ENCODE results near the gene TMEM208. TPM values are rescaled to one million over a fixed set of nuclear protein-coding genes. Genes with fewer than 3 reads are reported as not detected.

The TMEM208 gene
- total RNA-seq, 2 experiments from 2014 or later = 46.5 to 48.6 TPM

GRCh38 chr16:67235816-67236562 lies 9.1 kb downstream of the TMEM208 start:
- no peak for DNase-seq
- Mint-ChIP-seq H3K9me3 (no peaks in the 10 kb centered on the region), H3K27ac (peak overlapping the region; percentile 43), H3K4me3 (no peak overlapping the region), H3K36me3 (peaks cover 28% of the 10 kb centered on the region), H3K27me3 (no peaks in the 10 kb centered on the region), H3K4me1 (peaks cover 7% of the 10 kb centered on the region)

- Mint-ChIP-seq H3K27me3 (no peaks in the 10 kb centered on the region), H3K27ac (peak overlapping the region; percentile 43), H3K9me3 (no peaks in the 10 kb centered on the region), H3K4me3 (no peak overlapping the region), H3K36me3 (peaks cover 33% of the 10 kb centered on the region), H3K4me1 (peaks cover 13% of the 10 kb centered on the region)
- DNase-seq = peak; percentile 86
Observed at GRCh38 chr16:67236563-67237395, 9.8 kb downstream of the TMEM208 start.

GRCh38 chr16:67237396-67238277 lies 10.7 kb downstream of the TMEM208 start:
- Mint-ChIP-seq H3K36me3 (peaks cover 30% of the 10 kb centered on the region), H3K27me3 (no peaks in the 10 kb centered on the region), H3K4me3 (no peak overlapping the region), H3K27ac (no peak overlapping the region), H3K4me1 (peaks cover 19% of the 10 kb centered on the region), H3K9me3 (no peaks in the 10 kb centered on the region)
- DNase-seq = no peak

- Mint-ChIP-seq H3K27ac (no peak overlapping the region), H3K27me3 (no peaks in the 10 kb centered on the region), H3K9me3 (no peaks in the 10 kb centered on the region), H3K4me1 (peaks cover 19% of the 10 kb centered on the region), H3K36me3 (peaks cover 28% of the 10 kb centered on the region), H3K4me3 (no peak overlapping the region)
- DNase-seq = no peak
Observed at GRCh38 chr16:67238278-67238575, 11.3 kb downstream of the TMEM208 start.

- H3K9me3 Mint-ChIP-seq = no peaks in the 10 kb centered on the region
- peaks cover 26% of the 10 kb centered on the region for H3K36me3 Mint-ChIP-seq
- no peak overlapping the region for H3K4me3 Mint-ChIP-seq
- no peaks in the 10 kb centered on the region for H3K27me3 Mint-ChIP-seq
- H3K4me1 Mint-ChIP-seq = peaks cover 25% of the 10 kb centered on the region
- H3K27ac Mint-ChIP-seq = no peak overlapping the region
- DNase-seq = no peak
Observed at GRCh38 chr16:67238806-67239470, 12.0 kb downstream of the TMEM208 start.

GRCh38 chr16:67240506-67240905 lies 13.6 kb downstream of the TMEM208 start:
- Mint-ChIP-seq H3K27me3 (no peaks in the 10 kb centered on the region), H3K4me1 (peaks cover 39% of the 10 kb centered on the region), H3K27ac (no peak overlapping the region), H3K4me3 (no peak overlapping the region), H3K36me3 (peaks cover 26% of the 10 kb centered on the region), H3K9me3 (no peaks in the 10 kb centered on the region)
- no peak for DNase-seq

- H3K4me3 Mint-ChIP-seq = no peak overlapping the region
- peaks cover 39% of the 10 kb centered on the region for H3K4me1 Mint-ChIP-seq
Observed at GRCh38 chr16:67241008-67241900, 14.3 kb downstream of the TMEM208 start.

GRCh38 chr16:67242138-67242730 lies 15.3 kb downstream of the TMEM208 start:
- H3K4me1 Mint-ChIP-seq = peaks cover 38% of the 10 kb centered on the region
- H3K27me3 Mint-ChIP-seq = no peaks in the 10 kb centered on the region
- peak overlapping the region; percentile 65 for H3K27ac Mint-ChIP-seq
- DNase-seq = no peak
- H3K9me3 Mint-ChIP-seq = no peaks in the 10 kb centered on the region
- H3K4me3 Mint-ChIP-seq = no peak overlapping the region
- H3K36me3 Mint-ChIP-seq = peaks cover 16% of the 10 kb centered on the region

More at GRCh38 chr16:67241008-67241900, 14.3 kb downstream of the TMEM208 start:
- H3K9me3 Mint-ChIP-seq = no peaks in the 10 kb centered on the region
- H3K27ac Mint-ChIP-seq = peak overlapping the region; percentile 75
- no peak for DNase-seq
- H3K27me3 Mint-ChIP-seq = no peaks in the 10 kb centered on the region
- H3K36me3 Mint-ChIP-seq = peaks cover 23% of the 10 kb centered on the region

- H3K4me1 Mint-ChIP-seq = peaks cover 46% of the 10 kb centered on the region
- H3K9me3 Mint-ChIP-seq = no peaks in the 10 kb centered on the region
- H3K4me3 Mint-ChIP-seq = peak overlapping the region; percentile 89
- no peaks in the 10 kb centered on the region for H3K27me3 Mint-ChIP-seq
- H3K27ac Mint-ChIP-seq = peak overlapping the region; percentile 88
- no peak for DNase-seq
- H3K36me3 Mint-ChIP-seq = peaks cover 11% of the 10 kb centered on the region
Observed at GRCh38 chr16:67243481-67243880, 16.6 kb downstream of the TMEM208 start.

GRCh38 chr16:67244387-67245185 lies 17.7 kb downstream of the TMEM208 start:
- Mint-ChIP-seq H3K27ac (peak overlapping the region; percentile 88), H3K4me3 (peak overlapping the region; percentile 89), H3K27me3 (peaks cover 1% of the 10 kb centered on the region), H3K4me1 (peaks cover 51% of the 10 kb centered on the region), H3K9me3 (no peaks in the 10 kb centered on the region), H3K36me3 (peaks cover 11% of the 10 kb centered on the region)
- DNase-seq = peak; percentile 86

- peaks cover 6% of the 10 kb centered on the region for H3K27me3 Mint-ChIP-seq
- peak overlapping the region; percentile 89 for H3K4me3 Mint-ChIP-seq
- peaks cover 9% of the 10 kb centered on the region for H3K36me3 Mint-ChIP-seq
- no peak for DNase-seq
- H3K4me1 Mint-ChIP-seq = peaks cover 54% of the 10 kb centered on the region
- H3K9me3 Mint-ChIP-seq = no peaks in the 10 kb centered on the region
- H3K27ac Mint-ChIP-seq = peak overlapping the region; percentile 88
Observed at GRCh38 chr16:67245186-67245585, 18.3 kb downstream of the TMEM208 start.

- Mint-ChIP-seq H3K27ac (peak overlapping the region; percentile 88), H3K27me3 (peaks cover 6% of the 10 kb centered on the region), H3K4me3 (peak overlapping the region; percentile 89), H3K4me1 (peaks cover 56% of the 10 kb centered on the region), H3K36me3 (peaks cover 9% of the 10 kb centered on the region), H3K9me3 (no peaks in the 10 kb centered on the region)
- DNase-seq = no peak
Observed at GRCh38 chr16:67245674-67246080, 18.7 kb downstream of the TMEM208 start.

Measured in activated naive CD8-positive, alpha-beta T cell treated with anti-CD3 and anti-CD28 coated beads for 36 hours (primary cell).